GM18861 (cell line): ENCODE results near the gene ARID3A.
"Not testable (repeated sequence)": the region's sequence is repeated elsewhere in the genome, so short reads cannot be mapped to it uniquely, and the experiment has no call there.

Experiments used
- ATAC-seq: cut with Tn5 transposase; IDR thresholded peaks from one replicate; pipeline ENCODE4 v1.9.1; 2021; ENCODE audit not compliant: unreplicated experiment

ARID3A gene

DNA sequence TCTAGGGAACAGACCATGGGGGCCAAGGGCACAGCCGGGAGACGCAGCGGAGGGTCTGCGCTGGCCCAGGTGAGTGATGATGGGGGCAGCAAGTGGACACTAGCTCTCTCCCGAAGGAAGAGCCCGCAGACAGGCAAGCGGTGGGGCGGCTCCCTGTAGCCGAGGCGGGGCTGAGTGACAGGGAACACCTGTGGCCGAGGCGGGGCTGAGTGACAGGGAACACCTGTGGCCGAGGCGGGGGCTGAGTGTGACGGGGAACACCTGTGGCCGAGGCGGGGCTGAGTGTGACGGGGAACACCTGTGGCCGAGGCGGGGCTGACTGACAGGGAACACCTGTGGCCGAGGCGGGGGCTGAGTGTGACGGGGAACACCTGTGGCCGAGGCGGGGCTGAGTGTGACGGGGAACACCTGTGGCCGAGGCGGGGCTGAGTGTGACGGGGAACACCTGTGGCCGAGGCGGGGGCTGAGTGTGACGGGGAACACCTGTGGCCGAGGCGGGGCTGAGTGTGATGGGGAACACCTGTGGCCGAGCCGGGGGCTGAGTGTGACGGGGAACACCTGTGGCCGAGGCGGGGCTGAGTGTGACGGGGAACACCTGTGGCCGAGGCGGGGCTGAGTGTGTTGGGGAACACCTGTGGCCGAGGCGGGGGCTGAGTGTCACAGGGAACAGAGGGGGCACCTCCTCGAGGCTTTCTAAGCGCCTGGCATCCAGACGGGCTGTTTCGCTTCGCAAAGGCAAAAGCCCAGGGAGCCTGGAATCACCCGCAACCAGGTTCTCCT is 34.2 kb upstream of the ARID3A start:
- ATAC-seq = not testable (repeated sequence)

GRCh38 chr19:892243-892893 is 33.5 kb upstream of the ARID3A start:
- ATAC-seq = no peak

DNA sequence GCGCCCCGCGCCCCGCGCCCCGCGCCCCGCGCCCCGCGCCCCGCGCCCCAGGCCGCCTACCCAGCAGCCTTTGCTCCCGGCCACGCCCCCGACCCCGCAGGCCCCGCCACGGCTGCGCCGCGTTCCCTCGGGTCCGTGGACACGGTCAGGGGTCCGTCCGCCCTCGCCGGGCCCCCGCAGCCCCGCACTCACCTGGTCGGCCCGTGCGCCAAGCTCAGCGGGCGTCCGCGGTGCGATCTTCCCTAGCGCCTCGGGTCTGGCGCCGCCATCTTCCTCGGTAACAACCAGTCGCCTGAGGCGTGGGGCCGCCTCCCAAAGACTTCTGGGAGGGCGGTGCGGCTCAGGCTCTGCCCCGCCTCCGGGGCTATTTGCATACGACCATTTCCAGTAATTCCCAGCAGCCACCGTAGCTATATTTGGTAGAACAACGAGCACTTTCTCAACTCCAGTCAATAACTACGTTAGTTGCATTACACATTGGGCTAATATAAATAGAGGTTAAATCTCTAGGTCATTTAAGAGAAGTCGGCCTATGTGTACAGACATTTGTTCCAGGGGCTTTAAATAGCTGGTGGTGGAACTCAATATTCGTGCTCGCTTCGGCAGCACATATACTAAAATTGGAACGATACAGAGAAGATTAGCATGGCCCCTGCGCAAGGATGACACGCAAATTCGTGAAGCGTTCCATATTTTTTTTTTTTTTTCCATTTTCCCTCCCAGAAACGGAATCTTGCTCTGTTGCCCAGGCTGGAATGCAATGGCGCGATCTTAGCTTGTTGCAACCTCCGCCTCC is 32.7 kb upstream of the ARID3A start, which contains the start of the genes MED16 and RNU6-9:
Gene MED16 (minus strand): TSS at position 294 of the 796 bp plus-strand sequence. CDS start 2,056 bp downstream, outside the sequence.
Gene RNU6-9 (plus strand): TSS at position 591 of the 796 bp plus-strand sequence.
- ATAC-seq = peak; percentile 83

DNA sequence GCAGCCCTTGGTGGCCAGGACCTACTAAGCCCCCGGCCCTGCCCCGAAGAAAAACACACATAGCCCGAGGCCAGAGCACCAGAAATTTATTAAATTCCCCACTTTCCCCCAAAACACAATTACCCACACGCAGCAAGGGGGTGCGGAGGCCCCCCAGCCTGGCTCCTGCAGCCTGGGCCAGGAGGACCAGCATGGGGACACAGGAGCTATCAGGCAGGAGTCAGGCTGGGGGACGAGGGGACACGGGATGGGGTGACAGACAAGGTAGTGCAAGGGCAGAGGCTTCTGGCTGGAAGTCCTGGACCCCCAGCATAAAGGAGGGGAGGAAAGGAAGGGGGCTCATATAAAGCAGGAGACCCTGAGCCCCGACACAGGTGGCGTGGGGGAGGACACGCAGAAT is 29.4 kb upstream of the ARID3A start:
- ATAC-seq = no peak

DNA sequence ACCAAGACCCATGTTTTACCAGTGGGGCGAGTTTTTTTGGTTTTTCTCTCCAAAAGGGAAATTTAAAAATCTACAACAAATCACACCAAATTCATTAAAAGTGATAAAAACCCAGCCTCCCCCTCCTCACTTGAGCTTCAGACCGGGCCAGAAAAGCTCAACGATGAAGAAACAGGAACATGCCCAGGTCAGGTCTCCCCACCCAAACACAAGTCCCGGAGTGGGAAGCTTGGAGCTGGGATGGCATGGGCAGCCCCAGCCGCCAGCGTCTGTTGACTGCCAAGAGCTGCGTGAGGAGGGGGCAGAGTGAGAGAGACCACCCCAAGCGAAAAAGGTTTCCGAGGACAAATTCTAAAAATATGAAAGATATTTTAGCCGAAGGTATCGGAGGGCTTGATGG is 28.8 kb upstream of the ARID3A start:
- ATAC-seq = no peak

GRCh38 chr19:897442-898039 is 28.3 kb upstream of the ARID3A start:
- ATAC-seq = no peak

- no peak for ATAC-seq
Measured at GRCh38 chr19:898663-899062, 27.2 kb upstream of the ARID3A start.

GRCh38 chr19:899336-900042 is 26.3 kb upstream of the ARID3A start:
- no peak for ATAC-seq

- no peak for ATAC-seq
Measured at GRCh38 chr19:900043-900301, 25.9 kb upstream of the ARID3A start.

DNA sequence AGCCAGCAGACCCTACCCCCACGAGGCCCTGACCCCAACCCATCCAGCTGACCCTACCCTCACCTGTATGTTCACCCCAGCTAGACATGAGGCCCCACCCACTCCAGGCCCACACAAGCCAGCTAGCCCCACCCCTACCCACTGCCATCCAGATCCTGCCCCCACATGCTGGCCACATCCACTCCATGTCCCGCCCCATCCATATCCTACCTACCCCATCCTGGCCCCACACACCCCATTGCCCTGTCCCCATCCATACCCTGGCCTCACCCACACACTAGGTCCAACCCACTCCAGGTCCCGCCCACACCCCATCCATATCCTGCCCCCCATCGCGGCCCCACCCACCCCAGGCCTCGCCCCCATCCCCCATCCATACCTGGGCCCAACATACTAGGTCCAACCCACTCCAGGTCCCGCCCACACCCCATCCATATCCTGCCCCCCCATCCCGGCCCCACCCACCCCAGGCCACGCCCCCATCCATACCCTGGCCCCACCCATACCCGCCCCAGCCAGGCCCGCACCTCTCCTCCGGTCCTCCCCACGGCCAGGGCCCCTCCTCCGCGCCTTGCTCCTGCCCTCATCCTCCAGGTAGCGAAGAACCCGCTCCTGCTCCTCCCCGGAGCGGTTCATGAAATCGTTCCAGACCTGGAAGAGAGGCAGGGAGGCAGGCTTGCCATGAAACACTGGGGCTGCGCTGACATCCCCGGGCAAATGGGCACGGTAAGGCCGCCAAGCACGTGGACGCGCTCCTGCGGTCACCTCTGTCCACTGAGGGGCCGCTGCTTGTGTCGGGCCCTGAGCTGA is 25.3 kb upstream of the ARID3A start:
- no peak for ATAC-seq

- ATAC-seq = no peak
Measured at GRCh38 chr19:901216-902092, 24.4 kb upstream of the ARID3A start.

DNA sequence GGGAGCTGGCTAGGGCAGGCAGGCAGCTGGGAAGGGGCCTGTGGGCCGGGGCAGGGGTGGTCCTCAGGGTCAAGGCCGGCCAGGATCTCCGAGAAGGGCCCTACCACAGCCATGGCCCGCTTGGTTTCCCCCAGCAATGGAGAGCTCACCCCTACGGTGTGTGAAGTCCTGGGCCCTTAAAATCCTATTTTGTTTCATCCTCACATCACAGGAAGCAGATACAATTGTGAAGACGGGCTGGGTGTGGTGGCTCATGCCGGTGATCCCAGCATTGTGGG is 23.8 kb upstream of the ARID3A start:
- no peak for ATAC-seq

DNA sequence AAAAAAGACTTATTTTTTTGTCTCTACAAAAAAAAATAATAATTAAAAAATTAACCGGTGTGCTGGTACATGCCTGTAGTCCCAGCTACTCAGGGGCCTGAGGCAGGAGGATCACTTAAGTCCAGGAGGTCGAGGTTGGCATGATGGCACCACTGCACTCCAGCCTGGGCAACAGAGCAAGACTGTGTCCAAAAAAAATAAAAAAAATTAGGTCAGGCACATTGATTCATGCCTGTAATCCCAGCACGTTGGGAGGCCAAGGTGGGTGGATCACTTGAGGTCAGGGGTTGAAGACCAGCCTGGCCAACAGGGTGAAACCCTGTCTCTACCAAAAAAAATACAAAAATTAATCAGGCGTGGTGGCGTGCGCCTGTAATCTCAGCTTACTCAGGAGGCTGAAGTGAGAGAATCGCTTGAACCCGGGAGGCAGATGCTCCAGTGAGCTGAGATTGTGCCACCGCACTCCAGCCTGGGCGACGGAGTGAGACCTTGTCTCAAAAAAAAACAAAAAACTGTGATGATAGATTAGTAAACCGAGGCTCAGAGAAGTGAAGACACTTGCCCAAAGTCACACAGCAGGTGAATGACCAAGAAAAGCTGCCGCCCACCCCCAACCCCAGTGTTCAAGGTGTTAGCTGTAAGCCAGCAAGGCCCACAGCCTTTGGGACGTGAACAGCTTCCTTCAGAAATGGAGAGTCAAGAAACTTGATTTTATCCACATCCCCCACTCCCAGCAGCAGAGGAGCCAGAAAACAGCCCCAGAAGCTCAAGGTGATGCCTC is 23.2 kb upstream of the ARID3A start:
- ATAC-seq = no peak

- ATAC-seq = no peak
Measured at GRCh38 chr19:903266-903797, 22.5 kb upstream of the ARID3A start.

DNA sequence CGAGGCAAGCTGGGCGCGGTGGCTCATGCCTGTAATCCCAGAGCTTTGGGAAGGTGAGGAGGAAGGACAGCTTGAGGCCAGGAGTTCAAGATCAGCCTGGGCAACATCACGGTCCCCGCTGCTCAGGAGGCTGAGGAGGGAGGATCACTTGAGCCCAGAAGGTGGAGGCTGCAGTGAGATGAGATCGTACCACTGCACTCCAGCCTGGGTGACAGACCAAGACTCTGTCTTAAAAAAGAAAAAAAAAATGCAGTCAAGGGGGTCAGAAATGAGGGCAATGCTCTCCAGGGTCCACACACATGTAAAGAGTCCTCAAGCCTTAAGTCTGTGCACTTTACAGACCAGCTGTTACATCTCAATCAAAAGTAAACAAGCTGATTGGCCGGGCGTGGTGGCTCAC is 21.3 kb upstream of the ARID3A start:
- ATAC-seq = no peak

GRCh38 chr19:906480-906879 is 19.4 kb upstream of the ARID3A start:
- ATAC-seq = no peak

GRCh38 chr19:907183-907853 is 18.5 kb upstream of the ARID3A start:
- ATAC-seq = no peak
